HEK293 (cell line): ENCODE data around the gene CD300LG.

ENCODE experiments used
- CTCF ChIA-PET: fragments of 350-600 bp; formaldehyde crosslinking; extraction: SDS; loops from one replicate; lab custom pipeline; 2021; ENCODE audit warnings: antibody characterized with exemption; lab: Yijun Ruan, JAX
- POLR2A ChIA-PET: fragments of 300-600 bp; formaldehyde crosslinking; extraction: SDS; loops from one replicate; lab custom pipeline; 2020; ENCODE audit warnings: antibody characterized with exemption, inconsistent platforms; lab: Yijun Ruan, JAX
- H3K27ac ChIP-seq: fragments of 200-500 bp; sonication (Bioruptor generic); 2 replicates; pipeline ENCODE4 v1.5.1; 2014; ENCODE audit warnings: low read depth, low read length, control low read depth, inconsistent platforms; ENCODE audit errors: extremely low read depth
- H3K36me3 ChIP-seq, 2 experiments: fragments of 200-500 bp in 1 of 2; sonication (Bioruptor generic) in 1 of 2; 1 replicate in 1 of 2; 2 replicates in 1 of 2; pipeline ENCODE4 v1.5.1; 2014 to 2017; ENCODE audit warnings: inconsistent platforms in 2 of 2, low read length in 2 of 2; ENCODE audit not compliant: control insufficient read depth in 2 of 2, insufficient read depth in 1 of 2
- H3K4me1 ChIP-seq: fragments of 200-500 bp; sonication (Bioruptor generic); 2 replicates; pipeline ENCODE4 v1.5.1; 2014; ENCODE audit warnings: mild to moderate bottlenecking, low read length, inconsistent platforms; ENCODE audit not compliant: control insufficient read depth, insufficient read depth
- H3K4me3 ChIP-seq: 2 replicates; pipeline ENCODE4 v1.5.1; 2011; ENCODE audit warnings: low read depth, mild to moderate bottlenecking, control low read depth, low read length, moderate library complexity
- H3K9me3 ChIP-seq: fragments of 200-500 bp; sonication (Bioruptor generic); 2 replicates; pipeline ENCODE4 v1.5.1; 2014; ENCODE audit warnings: low read depth, low read length, inconsistent platforms; ENCODE audit not compliant: control insufficient read depth, insufficient read depth
- EGR2 ChIP-seq: fragments of 450-650 bp; formaldehyde crosslinking; IDR thresholded peaks from 2 replicates; pipeline ENCODE4 v1.5.1; 2016; ENCODE audit warnings: low read depth, missing biosample characterization, missing genetic modification characterization
- GLIS1 ChIP-seq: fragments of 450-650 bp; formaldehyde crosslinking; IDR thresholded peaks from 2 replicates; pipeline ENCODE4 v1.5.1; 2016; ENCODE audit warnings: missing biosample characterization, missing genetic modification characterization
- KLF1 ChIP-seq: fragments of 450-650 bp; formaldehyde crosslinking; IDR thresholded peaks from 2 replicates; pipeline ENCODE4 v1.5.1; 2016; ENCODE audit warnings: missing biosample characterization, missing genetic modification characterization
- SCRT2 ChIP-seq: fragments of 450-650 bp; formaldehyde crosslinking; IDR thresholded peaks from 2 replicates; pipeline ENCODE4 v1.5.1; 2016; ENCODE audit warnings: missing biosample characterization, missing genetic modification characterization
- SETDB1 ChIP-seq: IDR thresholded peaks from one replicate; pipeline ENCODE4 v1.6.1; 2017; ENCODE audit warnings: mild to moderate bottlenecking, low read length, moderate library complexity, mixed read lengths; ENCODE audit not compliant: insufficient read length
- TRIM28 ChIP-seq: IDR thresholded peaks from 2 replicates; pipeline ENCODE4 v1.6.1; 2011; ENCODE audit warnings: low read length, control low read depth, borderline replicate concordance
- YY1 ChIP-seq: fragments of 450-650 bp; formaldehyde crosslinking; IDR thresholded peaks from 2 replicates; pipeline ENCODE4 v1.5.1; 2018; ENCODE audit warnings: missing biosample characterization, missing genetic modification characterization
- ZFHX2 ChIP-seq: fragments of 450-650 bp; formaldehyde crosslinking; conservative IDR thresholded peaks from 2 replicates; pipeline ENCODE4 v1.5.1; 2016; ENCODE audit warnings: missing biosample characterization, missing genetic modification characterization
- ZFP69B ChIP-seq: fragments of 450-650 bp; formaldehyde crosslinking; IDR thresholded peaks from 2 replicates; pipeline ENCODE4 v1.5.1; 2016; ENCODE audit warnings: missing biosample characterization, missing genetic modification characterization
- ZNF10 ChIP-seq: fragments of 450-650 bp; formaldehyde crosslinking; IDR thresholded peaks from 2 replicates; pipeline ENCODE4 v1.5.1; 2017; ENCODE audit warnings: missing biosample characterization, missing genetic modification characterization
- ZNF157 ChIP-seq: fragments of 450-650 bp; formaldehyde crosslinking; IDR thresholded peaks from 2 replicates; pipeline ENCODE4 v1.5.1; 2016; ENCODE audit warnings: missing biosample characterization, missing genetic modification characterization
- ZNF221 ChIP-seq: fragments of 450-650 bp; formaldehyde crosslinking; IDR thresholded peaks from 2 replicates; pipeline ENCODE4 v1.5.1; 2017; ENCODE audit warnings: missing biosample characterization, missing genetic modification characterization, borderline replicate concordance
- ZNF239 ChIP-seq: fragments of 450-650 bp; formaldehyde crosslinking; IDR thresholded peaks from 2 replicates; pipeline ENCODE4 v1.5.1; 2016; ENCODE audit warnings: missing biosample characterization, missing genetic modification characterization
- ZNF24 ChIP-seq: fragments of 450-650 bp; formaldehyde crosslinking; IDR thresholded peaks from 2 replicates; pipeline ENCODE4 v1.5.1; 2016; ENCODE audit warnings: missing biosample characterization, missing genetic modification characterization
- ZNF292 ChIP-seq: fragments of 450-650 bp; formaldehyde crosslinking; IDR thresholded peaks from 2 replicates; pipeline ENCODE4 v1.5.1; 2016; ENCODE audit warnings: low read depth, missing biosample characterization, missing genetic modification characterization, borderline replicate concordance
- ZNF311 ChIP-seq: fragments of 450-650 bp; formaldehyde crosslinking; IDR thresholded peaks from 2 replicates; pipeline ENCODE4 v1.5.1; 2017; ENCODE audit warnings: missing biosample characterization, missing genetic modification characterization, borderline replicate concordance
- ZNF354C ChIP-seq: fragments of 450-650 bp; formaldehyde crosslinking; IDR thresholded peaks from 2 replicates; pipeline ENCODE4 v1.5.1; 2016; ENCODE audit warnings: missing biosample characterization, missing genetic modification characterization, low read depth, borderline replicate concordance
- ZNF366 ChIP-seq: fragments of 450-650 bp; formaldehyde crosslinking; conservative IDR thresholded peaks from 2 replicates; pipeline ENCODE4 v1.5.1; 2016; ENCODE audit warnings: missing biosample characterization, missing genetic modification characterization
- ZNF426 ChIP-seq: fragments of 450-650 bp; formaldehyde crosslinking; IDR thresholded peaks from 2 replicates; pipeline ENCODE4 v1.5.1; 2017; ENCODE audit warnings: missing biosample characterization, missing genetic modification characterization, mild to moderate bottlenecking, inconsistent platforms, moderate library complexity
- ZNF433 ChIP-seq: fragments of 450-650 bp; formaldehyde crosslinking; IDR thresholded peaks from 2 replicates; pipeline ENCODE4 v1.5.1; 2016; ENCODE audit warnings: missing biosample characterization, missing genetic modification characterization, low read depth
- ZNF514 ChIP-seq: fragments of 450-650 bp; formaldehyde crosslinking; IDR thresholded peaks from 2 replicates; pipeline ENCODE4 v1.5.1; 2016; ENCODE audit warnings: missing biosample characterization, missing genetic modification characterization
- ZNF548 ChIP-seq: fragments of 450-650 bp; formaldehyde crosslinking; IDR thresholded peaks from 2 replicates; pipeline ENCODE4 v1.5.1; 2016; ENCODE audit warnings: missing biosample characterization, missing genetic modification characterization
- ZNF549 ChIP-seq: fragments of 450-650 bp; IDR thresholded peaks from 2 replicates; pipeline ENCODE4 v1.5.1; 2018; ENCODE audit warnings: missing biosample characterization, missing genetic modification characterization, mild to moderate bottlenecking, inconsistent platforms, moderate library complexity
- ZNF621 ChIP-seq: fragments of 450-650 bp; formaldehyde crosslinking; IDR thresholded peaks from 2 replicates; pipeline ENCODE4 v1.5.1; 2017; ENCODE audit warnings: missing biosample characterization, missing genetic modification characterization
- ZNF624 ChIP-seq: fragments of 450-650 bp; formaldehyde crosslinking; IDR thresholded peaks from 2 replicates; pipeline ENCODE4 v1.5.1; 2017; ENCODE audit warnings: missing biosample characterization, missing genetic modification characterization
- ZNF654 ChIP-seq: fragments of 450-650 bp; formaldehyde crosslinking; IDR thresholded peaks from 2 replicates; pipeline ENCODE4 v1.5.1; 2016; ENCODE audit warnings: low read depth, missing biosample characterization, missing genetic modification characterization
- TF ChIP-seq, protein P1 (sequence below): fragments of 450-650 bp; IDR thresholded peaks from 2 replicates; pipeline ENCODE4 v1.5.1; 2018; ENCODE audit warnings: missing biosample characterization, missing genetic modification characterization
- TF ChIP-seq, protein P2 (sequence below): fragments of 450-650 bp; formaldehyde crosslinking; IDR thresholded peaks from 2 replicates; pipeline ENCODE4; 2016; ENCODE audit warnings: missing biosample characterization, missing genetic modification characterization
- TF ChIP-seq, protein P3 (sequence below): fragments of 450-650 bp; formaldehyde crosslinking; IDR thresholded peaks from 2 replicates; pipeline ENCODE4 v1.5.1; 2016; ENCODE audit warnings: missing biosample characterization, missing genetic modification characterization
- TF ChIP-seq, protein P4 (sequence below): fragments of 450-650 bp; formaldehyde crosslinking; IDR thresholded peaks from 2 replicates; pipeline ENCODE4 v1.5.1; 2016; ENCODE audit warnings: missing biosample characterization, missing genetic modification characterization

Gene CD300LG

DNA sequence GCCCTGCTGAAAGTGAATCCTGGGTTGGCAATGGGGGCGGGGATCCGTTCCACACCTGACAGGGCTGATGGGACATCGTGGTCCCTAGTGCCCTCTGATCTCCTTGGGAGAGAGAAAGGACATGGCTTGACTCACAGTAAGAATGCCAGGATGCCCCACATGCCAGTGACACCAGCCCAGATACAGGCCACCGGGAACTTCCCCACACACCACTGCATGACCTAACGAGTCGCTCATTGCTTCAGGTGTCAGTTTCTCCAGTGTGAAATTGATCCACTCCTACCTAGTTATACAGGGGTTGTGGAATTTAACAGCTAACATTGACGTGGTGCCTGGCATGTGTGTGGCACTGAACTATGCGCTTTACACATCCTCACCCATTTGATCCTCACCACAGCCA, 7.5 kb downstream of the CD300LG start:
- ChIA-PET CTCF (interaction anchor here (0.6 to 4.3 kb wide), 4 partner anchors 9 to 187 kb away, joined by 3 to 56 read pairs (median 8); partner anchors contain the start of gene CD300LG), POLR2A (no interaction called here)
- no peaks in the 10 kb centered on the region for H3K36me3 ChIP-seq
- TF ChIP-seq ZNF548 (tag by site-specific recombination) (no peak), ZNF239 (tag by site-specific recombination) (no peak), ZNF221 (tag by site-specific recombination) (no peak), ZNF292 (tag by site-specific recombination) (no peak), ZNF621 (tag by site-specific recombination) (no peak), SETDB1 (no peak), ZNF366 (no peak), EGR2 (tag by site-specific recombination) (no peak), ZFP69B (tag by site-specific recombination) (no peak), ZNF549 (tag by site-specific recombination) (no peak), ZNF24 (no peak), ZNF426 (tag by site-specific recombination) (no peak), ZNF433 (no peak), GLIS1 (tag by site-specific recombination) (no peak)
- TF ChIP-seq, protein P1, sequence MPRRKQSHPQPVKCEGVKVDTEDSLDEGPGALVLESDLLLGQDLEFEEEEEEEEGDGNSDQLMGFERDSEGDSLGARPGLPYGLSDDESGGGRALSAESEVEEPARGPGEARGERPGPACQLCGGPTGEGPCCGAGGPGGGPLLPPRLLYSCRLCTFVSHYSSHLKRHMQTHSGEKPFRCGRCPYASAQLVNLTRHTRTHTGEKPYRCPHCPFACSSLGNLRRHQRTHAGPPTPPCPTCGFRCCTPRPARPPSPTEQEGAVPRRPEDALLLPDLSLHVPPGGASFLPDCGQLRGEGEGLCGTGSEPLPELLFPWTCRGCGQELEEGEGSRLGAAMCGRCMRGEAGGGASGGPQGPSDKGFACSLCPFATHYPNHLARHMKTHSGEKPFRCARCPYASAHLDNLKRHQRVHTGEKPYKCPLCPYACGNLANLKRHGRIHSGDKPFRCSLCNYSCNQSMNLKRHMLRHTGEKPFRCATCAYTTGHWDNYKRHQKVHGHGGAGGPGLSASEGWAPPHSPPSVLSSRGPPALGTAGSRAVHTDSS (tag by site-specific recombination): no peak
- TF ChIP-seq, protein P2, sequence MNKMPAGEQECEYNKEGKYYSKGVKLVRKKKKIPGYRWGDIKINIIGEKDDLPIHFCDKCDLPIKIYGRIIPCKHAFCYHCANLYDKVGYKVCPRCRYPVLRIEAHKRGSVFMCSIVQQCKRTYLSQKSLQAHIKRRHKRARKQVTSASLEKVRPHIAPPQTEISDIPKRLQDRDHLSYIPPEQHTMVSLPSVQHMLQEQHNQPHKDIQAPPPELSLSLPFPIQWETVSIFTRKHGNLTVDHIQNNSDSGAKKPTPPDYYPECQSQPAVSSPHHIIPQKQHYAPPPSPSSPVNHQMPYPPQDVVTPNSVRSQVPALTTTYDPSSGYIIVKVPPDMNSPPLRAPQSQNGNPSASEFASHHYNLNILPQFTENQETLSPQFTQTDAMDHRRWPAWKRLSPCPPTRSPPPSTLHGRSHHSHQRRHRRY: no peak
- no peak overlapping the region for H3K27ac ChIP-seq
- H3K9me3 ChIP-seq: no peaks in the 10 kb centered on the region
- no peak overlapping the region for H3K4me3 ChIP-seq
- H3K4me1 ChIP-seq: no peaks in the 10 kb centered on the region

DNA sequence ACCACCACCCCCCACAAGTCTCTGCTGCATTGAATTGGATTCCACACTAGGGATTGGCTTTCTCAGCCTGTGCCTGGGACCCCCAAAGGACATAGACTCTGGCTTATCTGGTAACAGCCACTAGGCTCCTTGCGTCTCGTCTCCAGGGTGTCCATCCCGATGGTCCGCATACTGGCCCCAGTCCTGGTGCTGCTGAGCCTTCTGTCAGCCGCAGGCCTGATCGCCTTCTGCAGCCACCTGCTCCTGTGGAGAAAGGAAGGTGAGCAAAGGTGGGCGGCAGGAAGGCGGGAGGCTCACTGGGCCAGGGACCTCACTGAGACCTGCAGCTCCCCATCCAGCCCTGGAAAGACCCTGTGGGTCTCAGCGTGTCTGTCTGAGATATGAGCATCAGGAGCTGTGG, 8.1 kb downstream of the CD300LG start:
- POLR2A ChIA-PET: interaction anchor here (0.5 kb wide), 3 partner anchors 220 to 1297 kb away, joined by 3 to 5 read pairs (median 3); no protein-coding TSS in a partner anchor
- TF ChIP-seq TRIM28 (no peak), ZNF10 (tag by site-specific recombination) (no peak), ZNF157 (no peak), KLF1 (no peak), SETDB1 (no peak), ZNF514 (no peak), ZNF433 (no peak), ZNF311 (tag by site-specific recombination) (no peak), YY1 (tag by site-specific recombination) (no peak), ZFHX2 (tag by site-specific recombination) (no peak), ZNF624 (tag by site-specific recombination) (no peak), ZNF354C (tag by site-specific recombination) (no peak), SCRT2 (tag by site-specific recombination) (no peak), ZNF654 (no peak)
- TF ChIP-seq, protein P3, sequence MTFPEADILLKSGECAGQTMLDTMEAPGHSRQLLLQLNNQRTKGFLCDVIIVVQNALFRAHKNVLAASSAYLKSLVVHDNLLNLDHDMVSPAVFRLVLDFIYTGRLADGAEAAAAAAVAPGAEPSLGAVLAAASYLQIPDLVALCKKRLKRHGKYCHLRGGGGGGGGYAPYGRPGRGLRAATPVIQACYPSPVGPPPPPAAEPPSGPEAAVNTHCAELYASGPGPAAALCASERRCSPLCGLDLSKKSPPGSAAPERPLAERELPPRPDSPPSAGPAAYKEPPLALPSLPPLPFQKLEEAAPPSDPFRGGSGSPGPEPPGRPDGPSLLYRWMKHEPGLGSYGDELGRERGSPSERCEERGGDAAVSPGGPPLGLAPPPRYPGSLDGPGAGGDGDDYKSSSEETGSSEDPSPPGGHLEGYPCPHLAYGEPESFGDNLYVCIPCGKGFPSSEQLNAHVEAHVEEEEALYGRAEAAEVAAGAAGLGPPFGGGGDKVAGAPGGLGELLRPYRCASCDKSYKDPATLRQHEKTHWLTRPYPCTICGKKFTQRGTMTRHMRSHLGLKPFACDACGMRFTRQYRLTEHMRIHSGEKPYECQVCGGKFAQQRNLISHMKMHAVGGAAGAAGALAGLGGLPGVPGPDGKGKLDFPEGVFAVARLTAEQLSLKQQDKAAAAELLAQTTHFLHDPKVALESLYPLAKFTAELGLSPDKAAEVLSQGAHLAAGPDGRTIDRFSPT (tag by site-specific recombination): no peak
- TF ChIP-seq, protein P4, sequence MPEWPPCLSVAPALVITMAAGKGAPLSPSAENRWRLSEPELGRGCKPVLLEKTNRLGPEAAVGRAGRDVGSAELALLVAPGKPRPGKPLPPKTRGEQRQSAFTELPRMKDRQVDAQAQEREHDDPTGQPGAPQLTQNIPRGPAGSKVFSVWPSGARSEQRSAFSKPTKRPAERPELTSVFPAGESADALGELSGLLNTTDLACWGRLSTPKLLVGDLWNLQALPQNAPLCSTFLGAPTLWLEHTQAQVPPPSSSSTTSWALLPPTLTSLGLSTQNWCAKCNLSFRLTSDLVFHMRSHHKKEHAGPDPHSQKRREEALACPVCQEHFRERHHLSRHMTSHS (tag by site-specific recombination): no peak
- Histone ChIP-seq H3K4me1 (no peaks in the 10 kb centered on the region), H3K9me3 (no peaks in the 10 kb centered on the region), H3K27ac (no peak overlapping the region), H3K36me3 (no peaks in the 10 kb centered on the region), H3K4me3 (no peak overlapping the region)
- CTCF ChIA-PET: interaction anchor here (0.5 to 4.3 kb wide), 8 partner anchors 9 to 1514 kb away, joined by 3 to 56 read pairs (median 6); partner anchors contain the start of gene CD300LG
